Measurements from ENCODE around the gene CST3. TPM values are rescaled to one million over a fixed set of nuclear protein-coding genes. Genes with fewer than 3 reads are reported as not detected.

Gene CST3
- total RNA-seq = 192 and 315 TPM in 2 replicates

DNA sequence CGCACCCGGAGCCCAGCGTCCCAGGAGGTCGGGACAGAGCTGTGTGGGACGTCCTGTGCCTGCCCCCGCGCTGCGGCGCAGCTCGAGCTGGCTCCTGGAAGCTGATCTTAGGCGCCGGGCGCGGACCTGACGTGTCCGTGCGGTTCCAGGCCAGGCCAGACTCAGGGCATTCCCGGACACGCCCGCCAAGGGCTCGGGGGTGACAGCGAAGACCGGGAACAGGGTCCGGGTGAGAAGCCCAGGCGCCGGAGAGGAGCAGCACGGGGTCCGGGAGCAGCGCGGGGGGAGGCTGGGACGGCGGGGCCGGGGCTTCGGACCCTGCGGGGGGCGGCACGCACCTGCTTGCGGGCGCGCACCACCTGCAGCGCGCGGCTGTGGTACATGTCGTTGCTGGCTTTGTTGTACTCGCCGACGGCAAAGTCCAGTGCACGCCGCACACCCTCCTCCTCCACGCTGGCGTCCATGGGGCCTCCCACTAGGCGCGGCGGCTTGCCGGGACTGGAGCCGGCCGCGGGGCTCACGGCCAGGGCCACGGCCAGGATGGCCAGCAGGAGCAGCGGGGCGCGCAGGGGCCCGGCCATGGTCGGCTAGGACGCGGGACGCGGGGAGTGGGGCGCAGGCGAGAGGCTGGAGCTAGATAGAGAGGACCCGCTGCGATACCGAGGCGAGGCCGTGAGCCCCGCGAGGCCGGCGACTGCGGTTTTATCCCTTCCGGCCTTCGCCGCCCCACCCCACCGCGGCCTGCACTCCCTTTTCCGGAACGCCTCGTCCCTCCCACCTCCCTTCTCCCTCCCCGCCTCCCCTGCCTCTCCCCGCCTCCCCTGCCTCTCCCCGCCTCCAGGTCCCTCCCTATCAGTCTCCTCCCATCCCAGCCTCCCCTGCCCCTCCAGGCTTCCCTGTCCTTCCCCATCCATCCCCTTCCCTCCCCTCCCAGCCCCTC, at the start of gene CST3:
CST3 (minus strand) TSS at position 674 of the 940 bp plus-strand sequence; CDS start at position 581, 93 bp downstream.

GRCh38 chr20:23605867-23606651, 31.7 kb downstream of the CST3 start, which contains the start of gene CST9:
CST9 (minus strand) TSS chr20:23605917; CDS start chr20:23605864, 53 bp downstream.

Other genes starting within 250 kb of the CST3 start
- gene NAPB, start 216.5 kb downstream of the CST3 start, total RNA-seq = 6.6 and 10.0 TPM in 2 replicates
- gene CSTL1, start 198.3 kb downstream of the CST3 start, total RNA-seq = not detected in 2 replicates
- not detected in 2 replicates for gene CST11, start 185.1 kb downstream of the CST3 start, total RNA-seq
- gene CST8, start 146.8 kb downstream of the CST3 start, total RNA-seq = not detected in 2 replicates
- gene CST9L, start 69.5 kb downstream of the CST3 start, total RNA-seq = not detected in 2 replicates
- gene CST9, start 32.0 kb downstream of the CST3 start, total RNA-seq = not detected in 2 replicates
- gene CST4, start 51.1 kb upstream of the CST3 start, total RNA-seq = not detected in 2 replicates
- 0.20 TPM in 1 of 2 replicates, not detected in the other for gene CST1, start 113.0 kb upstream of the CST3 start, total RNA-seq
- not detected in 2 replicates for gene CST2, start 188.8 kb upstream of the CST3 start, total RNA-seq
- gene CST5, start 241.8 kb upstream of the CST3 start, total RNA-seq = not detected in 2 replicates

Measured in subcutaneous preadipocyte (primary cell).